B cell (primary cell): ENCODE results near the gene UFSP2. TPM values are rescaled to one million over a fixed set of nuclear protein-coding genes. Genes with fewer than 3 reads are reported as not detected.

Experiments
- ATAC-seq: fragments of 200-7000 bp; cut with Tn5 transposase; one replicate; pipeline ENCODE4 v1.10.0; 2021; ENCODE audit warnings: low read depth, mild to moderate bottlenecking, moderate number of reproducible peaks, moderate library complexity
- CTCF ChIA-PET: fragments of 350-600 bp; sonication (Branson Sonifier 250); formaldehyde crosslinking; loops from one replicate; lab custom pipeline; 2021; ENCODE audit warnings: antibody characterized with exemption, inconsistent platforms; lab: Charles Lee
- POLR2A ChIA-PET: fragments of 350-600 bp; sonication (Branson Sonifier 250); formaldehyde crosslinking; loops from one replicate; lab custom pipeline; 2021; ENCODE audit warnings: antibody characterized with exemption; lab: Charles Lee
- DNase-seq: peaks from one replicate; pipeline ENCODE4 v3.0.0; 2013
- H2AFZ ChIP-seq: 2 replicates; pipeline ENCODE4 v1.6.1; 2012; ENCODE audit warnings: mild to moderate bottlenecking, low read depth, low read length; ENCODE audit not compliant: insufficient read depth, poor library complexity, severe bottlenecking
- H3K27ac ChIP-seq, 2 donors: 1 replicate in 1 of 2; 2 replicates in 1 of 2; pipeline ENCODE4 v1.5.1; 2012 to 2013; ENCODE audit warnings: low read length in 2 of 2, mild to moderate bottlenecking in 2 of 2, moderate library complexity in 1 of 2
- H3K27me3 ChIP-seq, 4 experiments: fragments of 200-600 bp in 1 of 4; sonication (generic) in 1 of 4; replicated peaks in 1 of 4; 1 replicate in 2 of 4; 2 replicates in 2 of 4; pipeline versions ENCODE4 v1.6.1 to v1.7.0; 2013 to 2016; ENCODE audit warnings: low read length in 3 of 4, mild to moderate bottlenecking in 2 of 4, mixed read lengths in 1 of 4, moderate library complexity in 1 of 4; ENCODE audit not compliant: insufficient read depth in 4 of 4, control insufficient read depth in 3 of 4; ENCODE audit errors: control extremely low read depth in 1 of 4
- H3K36me3 ChIP-seq, 2 experiments: replicated peaks in 1 of 2; 1 replicate in 1 of 2; 2 replicates in 1 of 2; pipeline versions ENCODE4 v1.6.1 to v1.7.1; 2013; ENCODE audit warnings: low read length in 1 of 2; ENCODE audit not compliant: insufficient read depth in 2 of 2, control insufficient read depth in 1 of 2; ENCODE audit errors: control extremely low read depth in 1 of 2, extremely low read depth in 1 of 2
- H3K4me1 ChIP-seq, 2 donors: fragments of 200-600 bp in 1 of 2; sonication (generic) in 1 of 2; 1 replicate in 1 of 2; 2 replicates in 1 of 2; pipeline versions ENCODE4 v1.5.1 to v1.6.1; 2013 to 2017; ENCODE audit warnings: low read length in 2 of 2; ENCODE audit not compliant: control insufficient read depth in 2 of 2, insufficient read depth in 2 of 2
- H3K4me2 ChIP-seq: replicated peaks from 2 replicates; pipeline ENCODE3; 2012; ENCODE audit warnings: mild to moderate bottlenecking, low read depth, low read length; ENCODE audit not compliant: poor library complexity, severe bottlenecking
- H3K4me3 ChIP-seq, 5 experiments: fragments of 200-600 bp in 1 of 5; sonication (generic) in 1 of 5; 1 replicate in 3 of 5; 2 replicates in 2 of 5; pipeline versions ENCODE4 v1.5.1 to v1.7.0; 2011 to 2016; ENCODE audit warnings: low read length in 4 of 5, mild to moderate bottlenecking in 4 of 5, low read depth in 2 of 5, control low read depth in 1 of 5, moderate library complexity in 1 of 5; ENCODE audit not compliant: insufficient read depth in 1 of 5; ENCODE audit errors: control extremely low read depth in 1 of 5, extremely low read depth in 1 of 5
- H3K79me2 ChIP-seq: fragments of 200-600 bp; sonication (generic); one replicate; pipeline ENCODE4 v1.6.0; 2016; ENCODE audit warnings: low read length; ENCODE audit not compliant: control insufficient read depth, insufficient read depth
- H3K9ac ChIP-seq: fragments of 200-600 bp; sonication (generic); 2 replicates; pipeline ENCODE4 v1.6.1; 2017; ENCODE audit warnings: mild to moderate bottlenecking, low read length, moderate library complexity
- H3K9me3 ChIP-seq, 3 donors: one replicate each; pipeline versions ENCODE4 v1.6.1 to v1.7.1; 2013; ENCODE audit warnings: low read length in 2 of 3; ENCODE audit not compliant: control insufficient read depth in 2 of 3, insufficient read depth in 1 of 3; ENCODE audit errors: control extremely low read depth in 1 of 3
- H4K20me1 ChIP-seq: 2 replicates; pipeline ENCODE4 v1.6.0; 2012; ENCODE audit warnings: mild to moderate bottlenecking, low read length; ENCODE audit not compliant: insufficient read depth, control insufficient read depth, poor library complexity, severe bottlenecking
- H3K27ac Mint-ChIP-seq: one replicate; pipeline ENCODE4 v1.8.0; 2021; ENCODE audit warnings: mixed read lengths
- H3K27me3 Mint-ChIP-seq: one replicate; pipeline ENCODE4 v1.8.0; 2021; ENCODE audit warnings: mixed read lengths
- H3K4me1 Mint-ChIP-seq: one replicate; pipeline ENCODE4 v1.8.0; 2021; ENCODE audit warnings: mixed read lengths
- H3K4me3 Mint-ChIP-seq: one replicate; pipeline ENCODE4 v1.8.0; 2021; ENCODE audit warnings: mixed read lengths
- H3K9me3 Mint-ChIP-seq: one replicate; pipeline ENCODE4 v1.8.0; 2022; ENCODE audit warnings: mixed read lengths; ENCODE audit not compliant: insufficient read depth
- EZH2 ChIP-seq: IDR thresholded peaks from 2 replicates; pipeline ENCODE4 v1.6.1; 2012; ENCODE audit warnings: borderline replicate concordance, low read depth, mild to moderate bottlenecking, moderate library complexity, low read length; ENCODE audit not compliant: insufficient read depth, poor library complexity, severe bottlenecking
- WGBS: methylation state at CpG from one replicate; pipeline ENCODE4 v1.1.5; 2013; ENCODE audit warnings: missing lambda C conversion rate; ENCODE audit not compliant: insufficient coverage; 5-methylcytosine and 5-hydroxymethylcytosine counted together
- intact Hi-C: fragments of 100-400 bp; cut with micrococcal nuclease; formaldehyde crosslinking; loops from one replicate; pipeline ENCODE4 v1.10.0; 2022
- polyA plus RNA-seq: library from polyadenylated mRNA; depleted of rRNA; stranded (reverse); fragments of >200 nt; gene quantifications from 2 replicates; pipeline ENCODE4 v1.2.3, GENCODE V29; 2012
- total RNA-seq, 2 donors: library from RNA; stranded (reverse); fragments of 120-200 nt in 1 of 2; gene quantifications; 1 replicate in 1 of 2; 2 replicates in 1 of 2; pipeline versions ENCODE4 v1.2.3 to v1.2.4, GENCODE V29; 2013 to 2022
- TF ChIP-seq, protein P1 (sequence below): fragments of 200-600 bp; IDR thresholded peaks from one replicate; pipeline ENCODE4 v1.8.0; 2022; ENCODE audit warnings: antibody characterized with exemption, mild to moderate bottlenecking

Gene UFSP2
- total and polyA plus RNA-seq, 2 donors (not counting 1 experiment from before 2014, with no cell fraction given) = 9.5 to 20.6 TPM

- no peak overlapping the region for H3K4me2 ChIP-seq
- no peaks in the 10 kb centered on the region for H3K27me3 ChIP-seq
- H3K27ac ChIP-seq = no peak overlapping the region
- H3K9me3 ChIP-seq = no peaks in the 10 kb centered on the region
- H2AFZ ChIP-seq = no peak overlapping the region
- no peak for ATAC-seq
- H3K4me3 Mint-ChIP-seq = no peak overlapping the region
- no peak for DNase-seq
- H3K27me3 Mint-ChIP-seq = no peaks in the 10 kb centered on the region
- H3K36me3 ChIP-seq = peaks cover 3 to 28% of the 10 kb centered on the region in 2 experiments
- H3K27ac Mint-ChIP-seq = no peak overlapping the region
- no peaks in the 10 kb centered on the region for H4K20me1 ChIP-seq
- 100% methylated on average over 3 of the region's 3 CpGs for WGBS
- H3K4me3 ChIP-seq = no peak overlapping the region
- H3K4me1 Mint-ChIP-seq = peaks cover 8% of the 10 kb centered on the region
- no peaks in the 10 kb centered on the region for H3K9me3 Mint-ChIP-seq
- intact Hi-C loops = no loop called here
- CTCF ChIA-PET = no interaction called here
- no peak overlapping the region for H3K9ac ChIP-seq
- TF ChIP-seq, protein P1, sequence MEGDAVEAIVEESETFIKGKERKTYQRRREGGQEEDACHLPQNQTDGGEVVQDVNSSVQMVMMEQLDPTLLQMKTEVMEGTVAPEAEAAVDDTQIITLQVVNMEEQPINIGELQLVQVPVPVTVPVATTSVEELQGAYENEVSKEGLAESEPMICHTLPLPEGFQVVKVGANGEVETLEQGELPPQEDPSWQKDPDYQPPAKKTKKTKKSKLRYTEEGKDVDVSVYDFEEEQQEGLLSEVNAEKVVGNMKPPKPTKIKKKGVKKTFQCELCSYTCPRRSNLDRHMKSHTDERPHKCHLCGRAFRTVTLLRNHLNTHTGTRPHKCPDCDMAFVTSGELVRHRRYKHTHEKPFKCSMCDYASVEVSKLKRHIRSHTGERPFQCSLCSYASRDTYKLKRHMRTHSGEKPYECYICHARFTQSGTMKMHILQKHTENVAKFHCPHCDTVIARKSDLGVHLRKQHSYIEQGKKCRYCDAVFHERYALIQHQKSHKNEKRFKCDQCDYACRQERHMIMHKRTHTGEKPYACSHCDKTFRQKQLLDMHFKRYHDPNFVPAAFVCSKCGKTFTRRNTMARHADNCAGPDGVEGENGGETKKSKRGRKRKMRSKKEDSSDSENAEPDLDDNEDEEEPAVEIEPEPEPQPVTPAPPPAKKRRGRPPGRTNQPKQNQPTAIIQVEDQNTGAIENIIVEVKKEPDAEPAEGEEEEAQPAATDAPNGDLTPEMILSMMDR = no peak
- TF ChIP-seq EZH2 = no peak
- POLR2A ChIA-PET = no interaction called here
- no peaks in the 10 kb centered on the region for H3K79me2 ChIP-seq
- H3K4me1 ChIP-seq = no peaks in the 10 kb centered on the region
Observed at GRCh38 chr4:185361872-185362271, 63.9 kb downstream of the UFSP2 start.

GRCh38 chr4:185359767-185360446 lies 65.9 kb downstream of the UFSP2 start:
- DNase-seq (no peak), ATAC-seq (no peak)
- Histone ChIP-seq H4K20me1 (no peaks in the 10 kb centered on the region), H3K4me1 (no peaks in the 10 kb centered on the region), H3K36me3 (peaks cover 3 to 38% of the 10 kb centered on the region in 2 experiments), H3K9me3 (no peaks in the 10 kb centered on the region), H3K27me3 (no peaks in the 10 kb centered on the region), H2AFZ (no peak overlapping the region), H3K4me3 (no peak overlapping the region), H3K4me2 (no peak overlapping the region), H3K79me2 (no peaks in the 10 kb centered on the region), H3K9ac (no peak overlapping the region), H3K27ac (no peak overlapping the region)
- ChIA-PET POLR2A (no interaction called here), CTCF (no interaction called here)
- H3K4me3 Mint-ChIP-seq = no peak overlapping the region
- 98% methylated on average over 4 of the region's 8 CpGs for WGBS
- intact Hi-C loops = loop anchor here (5.0 kb wide), 1 partner anchor 38 kb away; no protein-coding TSS in a partner anchor
- H3K27me3 Mint-ChIP-seq = no peaks in the 10 kb centered on the region
- H3K27ac Mint-ChIP-seq = no peak overlapping the region
- TF ChIP-seq, protein P1 = no peak
- TF ChIP-seq EZH2 = no peak
- H3K4me1 Mint-ChIP-seq = peaks cover 8% of the 10 kb centered on the region
- H3K9me3 Mint-ChIP-seq = no peaks in the 10 kb centered on the region
